ENCODE measurements around the gene IPO9.
"Not testable (repeated sequence)": the region's sequence is repeated elsewhere in the genome, so short reads cannot be mapped to it uniquely, and the experiment has no call there.

Gene IPO9

DNA sequence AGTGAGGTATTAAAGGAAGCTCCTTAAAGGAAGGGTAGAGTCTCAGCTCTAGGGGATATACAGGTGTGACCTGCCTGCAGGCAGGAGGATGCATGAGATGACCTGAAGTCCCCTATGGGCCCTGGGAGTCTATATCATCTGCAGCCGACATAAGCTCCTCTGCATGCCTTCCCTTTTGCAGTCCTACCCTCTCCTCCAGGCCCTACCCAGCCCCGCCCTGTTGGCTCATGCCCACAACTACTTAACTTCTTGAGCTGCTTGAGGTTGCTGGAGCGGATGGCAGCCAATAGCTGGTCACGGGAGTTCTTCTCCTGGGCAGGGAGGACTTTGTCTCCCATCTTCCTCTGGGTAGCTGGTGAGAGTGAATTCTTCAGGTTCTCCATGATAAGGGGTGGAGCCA is 70.0 kb downstream of the IPO9 start:
- no peaks in the 10 kb centered on the region for H3K9me3 Mint-ChIP-seq
- H3K27me3 Mint-ChIP-seq: peaks cover 20% of the 10 kb centered on the region
- H3K4me1 Mint-ChIP-seq: peaks cover 11% of the 10 kb centered on the region
- H3K27ac Mint-ChIP-seq: no peak overlapping the region
- no peak for ATAC-seq
- H3K4me3 Mint-ChIP-seq: no peak overlapping the region
- DNase-seq: no peak

DNA sequence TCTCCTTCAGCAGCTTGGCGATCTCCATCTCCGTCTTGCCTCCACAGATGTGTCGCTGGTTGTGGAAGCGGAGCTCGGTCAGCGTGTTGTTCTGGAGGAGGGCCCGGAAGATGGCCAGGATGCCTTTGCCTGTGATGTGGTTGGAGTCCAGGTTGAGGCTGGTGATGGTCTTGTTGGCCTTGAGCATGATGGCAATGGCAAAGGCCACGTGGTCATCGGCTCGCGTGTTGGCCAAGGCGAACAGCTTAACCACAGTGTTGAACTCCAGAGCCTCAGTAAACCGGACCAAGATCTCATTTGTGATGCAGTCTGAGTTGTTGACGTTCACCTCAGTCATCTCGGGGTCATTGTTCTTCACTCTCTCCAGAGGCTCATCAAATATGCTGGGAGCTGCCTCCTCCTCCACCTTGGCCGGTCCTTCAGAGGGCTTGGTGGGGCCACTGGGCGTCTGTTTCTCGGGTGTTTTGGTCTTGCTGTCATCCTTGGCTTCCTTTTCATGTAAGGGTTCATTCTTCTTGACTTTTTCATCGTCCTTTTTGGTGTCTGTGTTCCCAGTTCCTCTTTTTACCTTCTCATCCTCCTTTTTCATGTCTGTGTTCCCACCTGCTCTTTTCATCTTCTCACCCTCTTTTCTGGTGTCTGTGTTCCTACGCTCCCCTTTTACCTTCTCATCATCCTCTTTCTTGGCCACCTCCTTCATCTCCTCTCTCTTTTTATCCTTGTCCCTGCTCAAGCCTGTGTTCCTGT is 70.9 kb downstream of the IPO9 start:
- H3K27ac Mint-ChIP-seq: peak overlapping the region in 1 of 2 donors; percentile 13

DNA sequence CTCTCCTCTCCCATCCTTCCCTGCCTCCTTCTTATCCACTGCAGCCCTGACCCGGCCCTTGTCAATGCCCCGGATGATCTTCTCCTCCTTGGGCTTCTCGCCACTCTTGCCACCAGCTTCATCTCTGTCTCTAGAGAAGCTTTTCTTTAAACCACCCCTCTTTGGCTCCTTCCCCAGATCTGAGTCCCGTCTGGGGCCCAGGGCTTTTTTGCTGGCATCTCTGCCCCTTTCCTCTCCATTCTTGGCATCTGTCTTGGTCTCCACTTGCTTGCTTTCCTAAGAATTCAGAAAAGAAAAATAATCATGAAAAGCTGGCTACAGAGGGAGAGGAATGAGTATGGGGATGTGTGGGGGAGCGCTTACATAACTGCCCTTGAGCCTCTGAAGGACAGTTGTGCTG is 71.5 kb downstream of the IPO9 start:
- Mint-ChIP-seq H3K9me3 (no peaks in the 10 kb centered on the region), H3K4me1 (peaks cover 14% of the 10 kb centered on the region), H3K27ac (peak overlapping the region; percentile 7 to 13), H3K27me3 (peaks cover 13% of the 10 kb centered on the region), H3K4me3 (no peak overlapping the region)
- DNase-seq (no peak), ATAC-seq (no peak)

More for the DNA sequence above, 70.9 kb downstream of the IPO9 start:
- DNase-seq (no peak), ATAC-seq (no peak)
- Mint-ChIP-seq H3K9me3 (no peaks in the 10 kb centered on the region), H3K27me3 (peaks cover 13% of the 10 kb centered on the region), H3K4me3 (no peak overlapping the region), H3K4me1 (peaks cover 11% of the 10 kb centered on the region)

DNA sequence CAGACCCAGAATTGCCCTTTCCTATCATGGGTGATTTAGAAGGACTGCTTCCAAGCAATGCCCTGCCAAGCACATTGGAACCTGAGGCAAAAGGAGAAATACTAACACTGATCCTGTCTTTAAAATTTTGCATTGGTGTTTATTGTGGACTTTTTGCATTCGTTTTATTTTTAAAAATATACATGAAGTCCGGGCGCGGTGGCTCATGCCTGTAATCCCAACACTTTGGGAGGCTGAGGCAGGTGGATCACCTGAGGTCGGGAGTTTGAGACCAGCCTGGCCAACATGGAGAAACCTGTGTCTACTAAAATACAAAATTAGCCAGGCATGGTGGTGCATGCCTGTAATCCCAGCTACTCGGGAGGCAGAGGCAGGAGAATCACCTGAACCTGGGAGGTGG is 72.1 kb downstream of the IPO9 start:
- H3K9me3 Mint-ChIP-seq, ATAC-seq, H3K4me3 Mint-ChIP-seq, DNase-seq: not testable (repeated sequence)
- peaks cover 14% of the 10 kb centered on the region for H3K4me1 Mint-ChIP-seq
- peak overlapping the region in 1 of 2 donors; percentile 60 for H3K27ac Mint-ChIP-seq
- peaks cover 13% of the 10 kb centered on the region for H3K27me3 Mint-ChIP-seq

DNA sequence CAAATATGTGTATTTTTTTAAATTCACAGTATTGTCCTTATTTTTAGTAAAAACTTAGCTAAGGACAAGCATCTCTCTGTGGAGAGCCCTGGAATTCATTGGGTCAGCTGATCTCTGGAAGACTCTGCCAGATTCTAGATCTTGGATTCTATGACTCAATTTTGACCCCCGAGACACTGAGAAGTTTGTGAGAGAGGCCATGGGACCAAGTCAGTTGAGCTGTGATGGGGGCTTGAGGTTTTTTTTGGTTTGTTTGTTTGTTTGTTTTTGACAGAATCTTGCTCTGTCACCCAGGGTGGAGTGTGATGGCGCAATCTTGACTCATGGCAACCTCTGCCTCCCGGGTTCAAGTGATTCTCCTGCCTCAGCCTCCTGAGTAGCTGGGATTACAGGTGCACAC is 73.2 kb downstream of the IPO9 start:
- no peaks in the 10 kb centered on the region for H3K9me3 Mint-ChIP-seq
- no peak overlapping the region for H3K4me3 Mint-ChIP-seq
- peaks cover 13% of the 10 kb centered on the region for H3K4me1 Mint-ChIP-seq
- H3K27me3 Mint-ChIP-seq: peaks cover 13% of the 10 kb centered on the region
- no peak for DNase-seq
- no peak for ATAC-seq
- no peak overlapping the region for H3K27ac Mint-ChIP-seq

DNA sequence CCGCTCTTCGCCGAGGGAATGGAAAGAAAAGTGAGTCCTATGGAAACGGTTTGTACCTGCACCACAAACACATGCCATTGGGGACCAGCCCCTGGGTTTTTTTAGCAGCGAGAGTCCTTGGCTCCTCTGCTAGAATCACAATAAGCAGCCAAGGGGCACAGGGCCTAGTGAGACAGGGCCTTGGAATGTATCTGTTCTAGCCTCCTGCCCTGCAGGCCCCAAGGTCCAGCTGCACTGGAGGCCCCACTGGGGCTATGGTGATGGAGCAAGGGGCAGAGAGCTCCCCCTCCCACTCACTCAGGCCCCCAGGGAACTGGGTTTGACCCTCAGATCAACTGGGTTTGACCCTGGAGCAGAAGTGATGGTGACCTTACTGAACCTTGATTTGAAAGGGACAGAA is 74.2 kb downstream of the IPO9 start:
- ATAC-seq (no peak), DNase-seq (no peak)
- no peak overlapping the region for H3K27ac Mint-ChIP-seq
- no peak overlapping the region for H3K4me3 Mint-ChIP-seq
- peaks cover 13% of the 10 kb centered on the region for H3K4me1 Mint-ChIP-seq
- no peaks in the 10 kb centered on the region for H3K9me3 Mint-ChIP-seq
- H3K27me3 Mint-ChIP-seq: peaks cover 13% of the 10 kb centered on the region

DNA sequence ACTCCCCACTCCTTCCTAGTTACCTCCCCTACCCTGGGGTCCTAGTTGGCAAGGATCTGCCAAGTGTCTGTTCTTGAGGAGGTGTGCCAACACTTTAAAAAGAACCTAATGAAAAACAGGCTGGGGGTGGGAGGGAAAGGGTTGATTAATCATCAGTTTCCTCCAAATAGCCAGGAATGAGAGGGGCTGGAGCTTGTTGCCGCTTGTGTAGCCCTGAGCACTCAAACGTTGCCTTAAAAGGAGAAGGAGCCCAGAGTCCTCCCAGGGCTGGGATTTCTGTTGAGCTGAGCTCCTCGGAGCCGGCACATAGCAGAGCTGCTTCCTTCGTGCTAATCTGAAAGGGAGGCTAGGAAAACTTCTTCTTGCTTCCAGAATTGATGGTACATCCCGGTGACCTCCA is 75.6 kb downstream of the IPO9 start:
- no peak overlapping the region for H3K4me3 Mint-ChIP-seq
- H3K27me3 Mint-ChIP-seq: peaks cover 16% of the 10 kb centered on the region
- DNase-seq (no peak), ATAC-seq (no peak)
- H3K4me1 Mint-ChIP-seq: peaks cover 13% of the 10 kb centered on the region
- no peak overlapping the region for H3K27ac Mint-ChIP-seq
- no peaks in the 10 kb centered on the region for H3K9me3 Mint-ChIP-seq

DNA sequence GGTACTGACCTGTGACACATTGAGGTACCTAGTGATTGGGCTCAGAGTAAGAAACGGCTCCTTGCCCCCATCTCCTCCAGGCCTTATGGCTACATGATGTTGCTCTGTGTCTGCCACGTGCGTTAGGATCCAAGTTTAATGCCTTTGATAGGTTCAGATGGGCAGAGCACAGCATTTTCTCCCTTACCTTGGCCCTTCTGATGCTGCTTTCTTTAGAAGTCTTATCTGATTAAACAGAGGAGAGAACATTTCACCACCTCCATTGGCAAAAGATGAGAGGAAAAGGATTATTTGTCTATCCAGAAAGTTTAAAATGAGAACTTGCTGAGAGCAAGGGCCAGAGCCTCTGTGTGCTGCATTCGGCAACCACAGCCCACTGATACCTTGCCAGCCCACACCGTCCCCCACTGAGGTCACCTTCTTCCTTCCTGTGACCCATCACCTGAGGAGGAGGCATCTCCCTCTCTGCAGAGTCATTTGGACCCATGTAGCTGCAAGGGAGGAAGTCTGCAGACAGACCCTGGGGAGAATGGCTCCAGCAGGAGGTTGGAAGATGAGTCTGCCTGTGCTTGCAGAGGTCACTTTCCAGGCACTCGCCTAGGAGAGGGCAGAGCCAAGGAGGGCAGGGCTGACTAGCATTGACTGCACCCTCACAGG is 76.4 kb downstream of the IPO9 start:
- Mint-ChIP-seq H3K4me1 (peaks cover 13% of the 10 kb centered on the region), H3K27ac (no peak overlapping the region), H3K9me3 (no peaks in the 10 kb centered on the region), H3K4me3 (no peak overlapping the region), H3K27me3 (peaks cover 16% of the 10 kb centered on the region)
- peak in 1 of 2 donors; percentile 49 for DNase-seq
- peak; percentile 92 for ATAC-seq

DNA sequence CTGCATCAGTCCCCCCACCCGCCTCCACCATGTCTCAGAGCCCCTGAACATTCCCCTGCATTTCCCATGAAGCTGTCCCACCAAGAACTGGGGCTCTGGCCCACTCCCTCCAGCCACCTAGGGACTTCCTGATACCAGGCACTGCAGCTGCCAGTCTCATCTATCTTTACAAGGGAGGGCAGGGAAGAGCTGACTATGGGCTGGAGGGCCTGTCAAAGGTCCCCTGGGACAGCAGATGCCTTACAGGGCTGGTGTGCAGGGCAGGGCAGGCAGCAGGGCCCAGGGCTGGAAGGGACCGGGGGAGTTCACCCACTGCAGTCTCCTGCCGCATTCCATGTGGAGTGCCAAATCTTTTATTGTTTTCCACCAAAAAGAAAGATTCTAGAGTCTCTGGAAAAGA is 77.4 kb downstream of the IPO9 start:
- peaks cover 14% of the 10 kb centered on the region for H3K27me3 Mint-ChIP-seq
- no peak overlapping the region for H3K4me3 Mint-ChIP-seq
- no peaks in the 10 kb centered on the region for H3K9me3 Mint-ChIP-seq
- no peak overlapping the region for H3K27ac Mint-ChIP-seq
- DNase-seq: no peak
- no peak for ATAC-seq
- H3K4me1 Mint-ChIP-seq: peaks cover 13% of the 10 kb centered on the region

DNA sequence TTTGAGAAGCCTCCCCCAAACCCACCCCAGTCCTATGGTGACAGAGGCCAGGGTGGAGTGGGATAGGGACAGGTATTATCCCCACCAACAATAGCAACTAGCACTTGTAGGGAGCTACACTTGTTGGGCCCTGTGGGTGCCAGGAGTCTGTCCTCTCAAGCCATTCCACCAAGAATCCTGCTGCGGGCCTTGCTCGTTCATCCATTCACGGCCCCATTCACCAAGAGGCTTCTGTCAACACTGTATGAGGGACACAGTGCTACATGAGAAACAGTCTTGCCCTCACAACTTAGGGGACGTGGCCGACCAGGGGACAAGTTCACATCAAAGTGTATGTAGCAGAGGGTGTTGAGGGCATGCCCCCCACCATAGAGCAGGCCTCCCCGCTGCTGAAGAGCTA is 78.7 kb downstream of the IPO9 start:
- peaks cover 14% of the 10 kb centered on the region for H3K27me3 Mint-ChIP-seq
- DNase-seq: no peak
- H3K9me3 Mint-ChIP-seq: no peaks in the 10 kb centered on the region

DNA sequence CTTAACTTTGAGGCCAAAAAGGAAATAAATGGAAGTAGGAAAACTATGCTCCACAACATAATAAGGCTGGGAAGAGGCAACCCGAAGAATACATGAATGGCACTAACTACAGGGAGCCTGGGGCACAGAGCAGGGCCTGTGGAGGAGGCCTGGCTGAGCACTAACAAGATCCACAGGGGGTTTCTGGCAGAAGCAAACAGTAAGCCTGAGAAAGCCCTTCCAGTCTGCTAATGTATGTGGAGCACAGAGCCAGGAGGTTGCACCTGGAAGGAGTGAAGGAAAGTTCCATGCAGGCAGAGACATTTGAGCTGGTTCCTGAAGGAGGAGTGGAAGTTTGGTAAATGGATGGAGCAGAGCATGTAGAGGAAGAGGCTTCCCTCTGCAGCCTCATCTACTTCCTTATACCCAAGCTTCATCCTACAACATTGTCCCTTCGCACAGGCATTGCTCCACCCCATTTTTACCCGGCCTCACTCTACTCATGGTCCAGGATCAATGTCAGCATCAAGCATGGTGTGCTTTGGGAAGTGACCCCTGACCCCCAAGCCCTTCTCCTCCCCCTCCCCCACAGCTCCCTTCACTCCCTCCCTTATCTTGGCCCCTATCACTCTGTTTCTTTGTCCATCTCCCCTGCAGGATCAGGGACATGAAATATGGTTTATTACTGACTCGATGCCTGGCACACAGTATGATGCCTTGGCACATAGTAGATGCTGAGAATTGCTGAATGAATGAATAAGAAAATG is 83.0 kb downstream of the IPO9 start:
- ATAC-seq: no peak
- H3K9me3 Mint-ChIP-seq: no peaks in the 10 kb centered on the region
- H3K4me3 Mint-ChIP-seq: no peak overlapping the region
- no peak for DNase-seq
- H3K27ac Mint-ChIP-seq: no peak overlapping the region
- no peaks in the 10 kb centered on the region for H3K4me1 Mint-ChIP-seq
- peaks cover 28% of the 10 kb centered on the region for H3K27me3 Mint-ChIP-seq

More for the DNA sequence above, 78.7 kb downstream of the IPO9 start:
- Mint-ChIP-seq H3K27ac (no peak overlapping the region), H3K4me1 (peaks cover 13% of the 10 kb centered on the region), H3K4me3 (no peak overlapping the region)
- no peak for ATAC-seq

DNA sequence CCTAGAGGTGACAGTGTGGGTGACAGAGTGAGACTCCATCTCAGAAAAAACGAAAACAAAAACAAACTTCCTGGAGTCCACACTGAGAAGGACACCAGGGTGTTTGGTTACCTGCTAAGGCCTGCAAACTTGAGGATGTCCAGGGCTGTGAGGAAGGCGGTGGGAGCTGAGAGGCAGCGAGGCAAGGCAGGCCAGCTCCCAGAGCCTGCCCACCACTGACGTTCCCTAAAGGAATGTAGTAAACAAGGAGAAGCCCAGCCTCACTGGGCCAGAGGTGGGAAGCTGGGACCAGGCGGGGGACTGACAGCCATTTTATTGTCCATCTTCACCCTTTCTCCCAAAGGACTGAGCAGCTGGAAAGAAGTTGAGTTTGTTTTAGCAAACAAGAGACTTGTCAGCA is 83.9 kb downstream of the IPO9 start:
- Mint-ChIP-seq H3K4me1 (no peaks in the 10 kb centered on the region), H3K4me3 (no peak overlapping the region), H3K27ac (no peak overlapping the region), H3K27me3 (peaks cover 28% of the 10 kb centered on the region), H3K9me3 (no peaks in the 10 kb centered on the region)
- no peak for DNase-seq
- no peak for ATAC-seq

DNA sequence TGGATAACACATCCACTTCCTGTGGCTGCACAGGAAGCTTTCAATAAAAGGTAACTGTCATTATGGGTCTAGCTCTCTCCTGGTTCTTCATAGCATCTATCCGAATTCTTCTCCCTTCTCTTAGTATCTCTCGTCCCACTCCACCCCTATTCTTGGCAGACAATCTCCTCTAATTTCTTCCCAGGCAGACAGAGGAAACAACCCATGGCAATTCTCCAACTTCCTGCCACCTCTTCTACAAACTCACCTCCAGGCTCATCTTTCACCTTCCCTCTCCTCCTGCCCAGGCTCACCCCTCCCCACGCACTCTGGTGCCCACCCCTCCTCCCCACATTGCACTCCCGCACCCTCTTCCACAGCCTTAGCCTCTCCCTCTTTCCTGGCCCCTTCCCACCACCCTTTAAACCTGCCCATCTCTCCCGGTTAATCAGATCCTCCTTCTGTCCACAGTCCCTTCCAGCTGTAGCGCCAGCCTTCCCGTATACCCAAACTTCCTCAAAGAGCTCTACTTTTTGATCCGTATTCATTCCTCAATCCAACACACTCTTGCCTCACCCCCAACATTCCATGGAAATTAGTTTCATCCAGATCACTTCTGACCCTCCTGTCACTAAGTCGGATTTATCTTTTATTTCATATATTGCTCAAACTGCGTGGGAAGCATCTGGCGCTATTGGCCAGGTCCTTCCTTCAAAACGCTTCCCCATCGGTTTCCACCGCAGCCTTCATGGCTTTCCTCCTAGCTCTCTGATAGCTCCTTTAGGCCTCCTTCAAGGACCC is 85.7 kb downstream of the IPO9 start:
- no peak overlapping the region for H3K27ac Mint-ChIP-seq
- no peaks in the 10 kb centered on the region for H3K4me1 Mint-ChIP-seq
- H3K9me3 Mint-ChIP-seq: no peaks in the 10 kb centered on the region
- no peak overlapping the region for H3K4me3 Mint-ChIP-seq
- ATAC-seq: no peak
- peaks cover 23% of the 10 kb centered on the region for H3K27me3 Mint-ChIP-seq
- DNase-seq: no peak

DNA sequence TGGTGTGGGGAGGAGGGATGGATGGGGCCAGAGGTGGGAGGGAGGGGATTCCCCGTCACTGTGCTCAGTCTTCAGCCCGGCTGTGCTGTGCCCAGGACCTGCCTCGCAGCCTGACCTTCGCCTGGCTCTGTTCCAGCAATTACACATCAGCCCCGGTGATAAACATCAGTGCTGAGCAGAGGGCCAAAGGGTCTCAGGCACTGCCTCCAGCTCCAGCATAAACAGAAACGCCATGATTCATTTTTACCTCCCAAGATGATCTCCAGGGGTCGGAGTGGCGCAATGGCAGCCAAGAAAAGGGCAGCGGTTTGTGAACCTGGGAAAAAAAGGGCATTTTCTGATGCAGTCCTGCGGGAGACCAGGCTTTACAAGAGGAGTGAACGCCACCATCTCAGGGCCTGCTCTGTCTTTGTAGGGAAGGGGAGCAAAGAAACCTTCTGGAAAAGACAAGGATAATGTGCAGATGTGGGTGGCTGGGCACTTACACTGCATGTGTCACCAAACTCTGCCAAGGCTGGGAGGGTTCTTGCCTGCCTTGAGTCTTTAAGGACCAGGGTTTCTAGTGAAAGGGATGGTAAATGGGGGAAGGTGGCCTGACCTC is 87.8 kb downstream of the IPO9 start:
- H3K27me3 Mint-ChIP-seq: peaks cover 23% of the 10 kb centered on the region
- H3K4me3 Mint-ChIP-seq: no peak overlapping the region
- peak; percentile 74 for ATAC-seq
- H3K9me3 Mint-ChIP-seq: no peaks in the 10 kb centered on the region
- no peak overlapping the region for H3K27ac Mint-ChIP-seq
- no peak for DNase-seq
- H3K4me1 Mint-ChIP-seq: no peaks in the 10 kb centered on the region

DNA sequence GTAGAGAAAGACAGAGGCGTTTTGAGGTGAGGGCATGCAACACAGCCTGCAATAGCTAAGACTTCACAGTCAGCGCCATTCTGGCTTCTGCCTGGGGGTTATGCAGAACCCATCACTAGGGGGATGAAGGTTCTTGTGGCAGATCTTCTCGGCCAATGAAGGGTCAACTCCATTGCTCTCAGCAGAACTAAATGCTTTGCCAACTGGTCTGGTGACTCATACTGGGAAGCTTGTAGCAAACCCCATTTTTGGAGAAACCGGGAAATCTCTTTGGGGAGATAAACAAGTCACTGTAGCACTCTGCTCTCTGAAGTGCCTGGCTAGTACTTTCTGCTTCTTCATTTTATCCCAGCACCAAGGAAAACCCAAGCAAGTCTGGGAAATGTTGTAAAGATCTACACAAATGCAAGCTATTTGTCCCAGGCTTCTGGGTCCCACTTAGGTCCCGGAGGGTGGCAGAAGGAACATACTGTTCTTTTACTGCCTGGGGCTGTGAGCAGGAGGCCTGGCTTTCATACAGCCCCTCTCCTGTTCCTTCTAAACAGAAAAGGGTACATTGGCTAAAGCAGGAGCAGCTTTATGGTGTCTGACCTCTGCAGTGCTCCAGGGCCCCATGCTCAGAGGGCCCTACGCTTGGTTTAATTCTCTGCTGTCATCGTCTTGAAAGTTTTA is 88.5 kb downstream of the IPO9 start:
- Mint-ChIP-seq H3K27ac (no peak overlapping the region), H3K4me3 (no peak overlapping the region), H3K27me3 (peaks cover 23% of the 10 kb centered on the region), H3K4me1 (no peaks in the 10 kb centered on the region), H3K9me3 (no peaks in the 10 kb centered on the region)
- DNase-seq: no peak
- no peak for ATAC-seq
